BE2C (cell line): Measurements from ENCODE around the gene PDGFD.

ENCODE experiments used
- DNase-seq: peaks from one replicate; pipeline ENCODE4 v3.0.0-alpha.2; 2020
- H3K27me3 ChIP-seq: fragments of 250-450 bp; sonication (Bioruptor Pico); 2 replicates; pipeline ENCODE4 v1.5.1; 2020; ENCODE audit warnings: mild to moderate bottlenecking
- H3K36me3 ChIP-seq: fragments of 250-450 bp; sonication (Bioruptor Pico); 2 replicates; pipeline ENCODE4 v1.5.1; 2020; ENCODE audit warnings: mild to moderate bottlenecking
- H3K4me1 ChIP-seq: fragments of 250-450 bp; sonication (Bioruptor Pico); 2 replicates; pipeline ENCODE4 v1.5.1; 2020
- H3K4me3 ChIP-seq: 2 replicates; pipeline ENCODE4 v1.5.1; 2011; ENCODE audit warnings: low read depth, low read length
- H3K9me3 ChIP-seq: fragments of 250-450 bp; sonication (Bioruptor Pico); 2 replicates; pipeline ENCODE4 v1.5.1; 2020
- TF ChIP-seq, protein P1 (sequence below): IDR thresholded peaks from 2 replicates; pipeline ENCODE4 v1.5.1; 2012; ENCODE audit warnings: mild to moderate bottlenecking, low read depth, low read length

PDGFD gene

DNA sequence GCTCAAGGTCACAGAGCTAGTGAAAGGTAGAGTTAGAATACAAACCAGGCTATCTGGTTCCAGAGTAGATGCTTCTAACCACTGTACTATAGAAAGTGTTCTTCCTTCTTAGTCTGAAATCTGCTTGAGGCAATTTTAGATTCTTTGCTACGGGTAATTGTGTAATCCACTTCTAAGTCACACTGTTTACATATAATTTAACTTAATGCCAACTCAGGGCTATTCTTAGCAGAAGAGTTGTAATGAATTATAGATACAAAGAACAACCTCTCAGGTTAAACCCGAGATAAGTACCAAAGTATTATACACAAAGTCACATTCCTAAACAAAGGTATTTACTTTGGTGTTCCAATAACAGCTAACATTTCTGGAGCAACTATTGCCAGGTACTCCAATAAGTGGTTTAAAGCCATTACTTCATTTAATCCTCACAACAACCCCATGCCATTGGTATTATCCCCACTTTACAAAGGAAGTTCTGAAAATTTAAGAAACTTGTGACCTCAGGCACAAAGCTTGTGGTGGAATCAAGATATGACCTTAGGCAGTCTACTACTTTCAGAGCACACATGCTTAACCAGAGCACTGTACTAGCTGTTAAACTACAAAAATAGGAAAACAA lies 158.6 kb downstream of the PDGFD start:
- Histone ChIP-seq H3K4me1 (no peaks in the 10 kb centered on the region), H3K9me3 (no peaks in the 10 kb centered on the region), H3K27me3 (no peaks in the 10 kb centered on the region), H3K36me3 (no peaks in the 10 kb centered on the region), H3K4me3 (no peak overlapping the region)
- TF ChIP-seq, protein P1, sequence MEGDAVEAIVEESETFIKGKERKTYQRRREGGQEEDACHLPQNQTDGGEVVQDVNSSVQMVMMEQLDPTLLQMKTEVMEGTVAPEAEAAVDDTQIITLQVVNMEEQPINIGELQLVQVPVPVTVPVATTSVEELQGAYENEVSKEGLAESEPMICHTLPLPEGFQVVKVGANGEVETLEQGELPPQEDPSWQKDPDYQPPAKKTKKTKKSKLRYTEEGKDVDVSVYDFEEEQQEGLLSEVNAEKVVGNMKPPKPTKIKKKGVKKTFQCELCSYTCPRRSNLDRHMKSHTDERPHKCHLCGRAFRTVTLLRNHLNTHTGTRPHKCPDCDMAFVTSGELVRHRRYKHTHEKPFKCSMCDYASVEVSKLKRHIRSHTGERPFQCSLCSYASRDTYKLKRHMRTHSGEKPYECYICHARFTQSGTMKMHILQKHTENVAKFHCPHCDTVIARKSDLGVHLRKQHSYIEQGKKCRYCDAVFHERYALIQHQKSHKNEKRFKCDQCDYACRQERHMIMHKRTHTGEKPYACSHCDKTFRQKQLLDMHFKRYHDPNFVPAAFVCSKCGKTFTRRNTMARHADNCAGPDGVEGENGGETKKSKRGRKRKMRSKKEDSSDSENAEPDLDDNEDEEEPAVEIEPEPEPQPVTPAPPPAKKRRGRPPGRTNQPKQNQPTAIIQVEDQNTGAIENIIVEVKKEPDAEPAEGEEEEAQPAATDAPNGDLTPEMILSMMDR, result no peak
- DNase-seq, result no peak

DNA sequence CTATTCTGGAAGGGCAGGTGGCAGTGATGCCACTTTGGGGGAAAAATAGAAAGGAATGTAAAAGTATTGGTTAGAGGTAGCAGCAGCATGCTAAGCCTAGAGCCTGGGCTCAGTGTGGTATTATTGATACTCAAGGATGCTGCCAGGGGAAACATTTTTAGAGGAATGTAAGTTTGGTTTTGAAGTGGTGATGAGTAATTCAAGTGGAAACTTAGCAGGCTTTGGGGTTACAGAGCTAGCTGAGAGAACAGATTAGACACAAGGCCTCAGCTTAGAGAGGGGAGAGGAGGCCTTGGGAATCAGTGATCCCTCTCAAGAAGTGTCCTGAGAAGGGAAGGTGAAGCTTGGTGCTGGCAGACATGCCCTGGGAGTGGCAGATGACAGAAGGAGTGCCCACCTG lies 160.5 kb downstream of the PDGFD start:
- no peak for DNase-seq
- TF ChIP-seq, protein P1, result no peak
- Histone ChIP-seq H3K27me3 (no peaks in the 10 kb centered on the region), H3K4me1 (no peaks in the 10 kb centered on the region), H3K9me3 (no peaks in the 10 kb centered on the region), H3K36me3 (no peaks in the 10 kb centered on the region), H3K4me3 (no peak overlapping the region)

DNA sequence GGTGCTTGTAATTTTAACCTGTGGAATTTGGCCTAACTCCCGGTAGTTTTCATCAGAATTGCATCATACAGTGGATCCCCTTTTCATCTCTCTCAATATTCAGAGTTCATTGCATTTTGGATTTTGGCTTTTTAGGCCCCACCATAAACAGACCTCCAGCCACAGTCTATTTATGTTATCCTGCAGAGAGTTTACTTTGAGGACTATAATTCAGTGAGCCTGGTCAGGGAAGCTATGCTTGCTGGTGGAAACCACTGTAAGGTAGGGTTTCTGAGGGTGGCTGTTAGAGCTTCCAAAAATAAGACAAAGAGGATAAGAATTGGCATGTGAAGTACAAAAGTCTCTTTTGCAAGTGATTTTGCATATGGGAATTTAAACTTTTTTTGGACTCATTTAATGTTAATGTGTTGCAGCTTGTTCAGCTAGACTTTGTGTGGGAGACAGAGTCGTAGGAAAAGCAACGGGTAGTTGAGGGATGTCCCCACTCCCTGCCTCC lies 162.3 kb downstream of the PDGFD start:
- TF ChIP-seq, protein P1, result no peak
- Histone ChIP-seq H3K27me3 (no peaks in the 10 kb centered on the region), H3K4me1 (no peaks in the 10 kb centered on the region), H3K9me3 (no peaks in the 10 kb centered on the region), H3K36me3 (no peaks in the 10 kb centered on the region), H3K4me3 (no peak overlapping the region)
- no peak for DNase-seq

DNA sequence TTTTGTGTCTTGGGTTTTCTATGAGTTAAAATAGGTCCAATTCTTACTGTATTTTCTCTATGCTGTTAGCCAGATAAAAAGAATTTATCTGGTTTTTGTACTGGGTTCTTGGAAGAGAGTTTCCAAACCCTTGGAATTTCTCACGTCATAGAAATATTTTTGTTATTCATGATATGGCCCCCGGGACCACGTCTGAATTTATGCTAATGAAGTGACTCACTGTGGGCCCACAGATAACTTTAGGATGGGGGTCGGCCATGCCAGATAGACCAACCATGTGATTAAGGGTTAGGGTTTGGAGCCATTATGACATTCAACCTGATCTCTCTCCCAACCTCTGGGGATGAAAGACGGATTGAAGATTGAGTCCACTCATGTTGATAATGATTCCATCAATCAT lies 163.1 kb downstream of the PDGFD start:
- H3K9me3 ChIP-seq, result no peaks in the 10 kb centered on the region
- DNase-seq, result no peak
- H3K4me3 ChIP-seq, result no peak overlapping the region
- no peaks in the 10 kb centered on the region for H3K27me3 ChIP-seq
- TF ChIP-seq, protein P1, result no peak
- no peaks in the 10 kb centered on the region for H3K4me1 ChIP-seq
- no peaks in the 10 kb centered on the region for H3K36me3 ChIP-seq

DNA sequence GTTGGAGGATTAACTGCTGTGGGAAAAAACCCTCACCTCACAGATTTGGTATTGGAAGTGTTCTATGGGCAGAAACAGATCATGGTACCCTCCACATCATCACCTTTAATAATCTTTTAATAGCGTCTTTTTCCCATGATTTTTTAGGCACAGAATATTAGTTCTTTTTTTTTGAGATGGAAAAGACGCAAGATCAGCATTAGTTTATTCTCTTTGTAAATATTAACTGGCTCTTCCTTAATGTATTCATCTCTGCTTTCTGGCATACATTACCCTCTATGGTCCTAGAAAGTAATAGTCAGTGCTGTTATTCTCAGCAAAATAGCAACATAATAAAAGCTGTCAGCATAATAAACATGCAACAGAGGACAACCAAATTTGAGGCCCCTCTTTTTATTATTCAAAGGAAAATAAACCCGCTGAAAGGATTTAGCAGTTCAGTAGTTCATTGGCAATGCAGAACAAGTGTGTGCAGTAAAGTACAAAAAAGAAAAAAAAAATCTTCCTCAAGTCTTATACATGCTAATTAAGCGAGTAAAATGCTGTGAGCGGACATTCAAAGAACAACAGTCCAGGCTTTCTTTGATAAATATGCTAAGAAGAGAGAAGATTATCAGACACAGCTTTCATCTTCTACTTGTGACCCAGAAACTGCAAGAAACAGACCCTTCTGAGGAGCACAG lies 165.0 kb downstream of the PDGFD start:
- DNase-seq, result no peak
- Histone ChIP-seq H3K36me3 (no peaks in the 10 kb centered on the region), H3K4me3 (no peak overlapping the region), H3K27me3 (no peaks in the 10 kb centered on the region), H3K9me3 (no peaks in the 10 kb centered on the region), H3K4me1 (no peaks in the 10 kb centered on the region)
- TF ChIP-seq, protein P1, result no peak

DNA sequence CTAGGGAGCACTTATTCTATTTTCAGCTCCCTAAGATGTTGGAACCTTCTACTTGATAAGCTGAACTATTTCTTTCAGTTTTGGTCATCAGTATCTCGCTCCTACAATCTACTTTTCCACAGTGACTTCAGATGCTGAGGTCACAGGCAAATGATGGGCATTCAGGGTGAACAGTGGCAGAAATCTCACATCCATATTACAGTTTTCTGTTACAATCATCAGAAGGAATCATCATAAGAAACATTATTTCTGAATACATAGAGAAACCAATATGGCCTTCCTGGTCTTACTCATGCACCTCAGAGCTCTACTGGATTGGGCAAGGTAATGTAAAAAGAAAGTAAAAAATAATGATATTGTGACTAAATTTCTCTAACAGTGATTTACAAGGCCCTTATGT lies 166.9 kb downstream of the PDGFD start:
- TF ChIP-seq, protein P1, result no peak
- no peak overlapping the region for H3K4me3 ChIP-seq
- no peaks in the 10 kb centered on the region for H3K4me1 ChIP-seq
- no peaks in the 10 kb centered on the region for H3K36me3 ChIP-seq
- no peaks in the 10 kb centered on the region for H3K9me3 ChIP-seq
- no peaks in the 10 kb centered on the region for H3K27me3 ChIP-seq
- no peak for DNase-seq
